Measurements from ENCODE around the gene ACSF3. TPM values are rescaled to one million over a fixed set of nuclear protein-coding genes. Genes with fewer than 3 reads are reported as not detected.

ACSF3 gene
- polyA plus RNA-seq, 1 donor from 2014 or later: 20.8 TPM

DNA sequence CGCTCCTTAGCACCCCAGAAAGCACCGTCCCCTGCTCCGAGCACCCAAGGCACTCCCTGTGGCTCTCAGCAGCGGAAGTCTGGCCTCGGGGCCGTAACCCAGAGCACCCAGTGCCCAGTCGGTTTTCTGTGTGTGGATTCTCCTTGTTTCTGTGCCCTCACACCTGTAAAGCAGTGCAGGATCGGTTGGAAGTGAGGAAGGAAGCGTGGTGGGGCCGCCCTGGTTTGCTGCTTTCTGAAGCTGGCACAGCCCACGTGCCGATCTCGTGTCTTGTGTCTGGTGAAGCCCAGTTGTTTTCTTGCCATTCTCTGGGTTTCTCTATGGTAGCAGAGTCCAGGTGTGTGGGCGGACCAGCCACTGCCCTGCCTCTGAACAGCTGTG lies 3.7 kb downstream of the ACSF3 start:
- peaks cover 13% of the 10 kb centered on the region for H3K79me2 ChIP-seq (replicated peaks; ENCODE audit: insufficient read depth, low read length)
- H3K36me3 ChIP-seq (ENCODE audit: insufficient read depth, low read length): no peaks in the 10 kb centered on the region
- no peak overlapping the region for H3K9ac ChIP-seq (ENCODE audit: low read length)
- no peaks in the 10 kb centered on the region for H4K20me1 ChIP-seq (ENCODE audit: insufficient read depth)
- no peaks in the 10 kb centered on the region for H3K9me2 ChIP-seq (ENCODE audit: insufficient read depth, low read length)
- H3K4me2 ChIP-seq (ENCODE audit: low read length): no peak overlapping the region
- H3K9me3 ChIP-seq (ENCODE audit: low read length): no peaks in the 10 kb centered on the region
- no peak overlapping the region for H3K27ac ChIP-seq (ENCODE audit: low read length)
- H2AFZ ChIP-seq (ENCODE audit: low read depth, low read length): no peak overlapping the region
- TF ChIP-seq POLR2AphosphoS5 (IDR thresholded peaks at IDR 0.05): no peak
- TF ChIP-seq, protein P1, sequence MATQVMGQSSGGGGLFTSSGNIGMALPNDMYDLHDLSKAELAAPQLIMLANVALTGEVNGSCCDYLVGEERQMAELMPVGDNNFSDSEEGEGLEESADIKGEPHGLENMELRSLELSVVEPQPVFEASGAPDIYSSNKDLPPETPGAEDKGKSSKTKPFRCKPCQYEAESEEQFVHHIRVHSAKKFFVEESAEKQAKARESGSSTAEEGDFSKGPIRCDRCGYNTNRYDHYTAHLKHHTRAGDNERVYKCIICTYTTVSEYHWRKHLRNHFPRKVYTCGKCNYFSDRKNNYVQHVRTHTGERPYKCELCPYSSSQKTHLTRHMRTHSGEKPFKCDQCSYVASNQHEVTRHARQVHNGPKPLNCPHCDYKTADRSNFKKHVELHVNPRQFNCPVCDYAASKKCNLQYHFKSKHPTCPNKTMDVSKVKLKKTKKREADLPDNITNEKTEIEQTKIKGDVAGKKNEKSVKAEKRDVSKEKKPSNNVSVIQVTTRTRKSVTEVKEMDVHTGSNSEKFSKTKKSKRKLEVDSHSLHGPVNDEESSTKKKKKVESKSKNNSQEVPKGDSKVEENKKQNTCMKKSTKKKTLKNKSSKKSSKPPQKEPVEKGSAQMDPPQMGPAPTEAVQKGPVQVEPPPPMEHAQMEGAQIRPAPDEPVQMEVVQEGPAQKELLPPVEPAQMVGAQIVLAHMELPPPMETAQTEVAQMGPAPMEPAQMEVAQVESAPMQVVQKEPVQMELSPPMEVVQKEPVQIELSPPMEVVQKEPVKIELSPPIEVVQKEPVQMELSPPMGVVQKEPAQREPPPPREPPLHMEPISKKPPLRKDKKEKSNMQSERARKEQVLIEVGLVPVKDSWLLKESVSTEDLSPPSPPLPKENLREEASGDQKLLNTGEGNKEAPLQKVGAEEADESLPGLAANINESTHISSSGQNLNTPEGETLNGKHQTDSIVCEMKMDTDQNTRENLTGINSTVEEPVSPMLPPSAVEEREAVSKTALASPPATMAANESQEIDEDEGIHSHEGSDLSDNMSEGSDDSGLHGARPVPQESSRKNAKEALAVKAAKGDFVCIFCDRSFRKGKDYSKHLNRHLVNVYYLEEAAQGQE (IDR thresholded peaks at IDR 0.05; ENCODE audit: borderline replicate concordance): no peak
- TF ChIP-seq TAF1 (IDR thresholded peaks at IDR 0.05; ENCODE audit: low read depth): no peak
- no peak for TF ChIP-seq MXI1 (conservative IDR thresholded peaks at IDR 0.05; ENCODE audit: poor library complexity, severe bottlenecking)
- TF ChIP-seq, protein P2, sequence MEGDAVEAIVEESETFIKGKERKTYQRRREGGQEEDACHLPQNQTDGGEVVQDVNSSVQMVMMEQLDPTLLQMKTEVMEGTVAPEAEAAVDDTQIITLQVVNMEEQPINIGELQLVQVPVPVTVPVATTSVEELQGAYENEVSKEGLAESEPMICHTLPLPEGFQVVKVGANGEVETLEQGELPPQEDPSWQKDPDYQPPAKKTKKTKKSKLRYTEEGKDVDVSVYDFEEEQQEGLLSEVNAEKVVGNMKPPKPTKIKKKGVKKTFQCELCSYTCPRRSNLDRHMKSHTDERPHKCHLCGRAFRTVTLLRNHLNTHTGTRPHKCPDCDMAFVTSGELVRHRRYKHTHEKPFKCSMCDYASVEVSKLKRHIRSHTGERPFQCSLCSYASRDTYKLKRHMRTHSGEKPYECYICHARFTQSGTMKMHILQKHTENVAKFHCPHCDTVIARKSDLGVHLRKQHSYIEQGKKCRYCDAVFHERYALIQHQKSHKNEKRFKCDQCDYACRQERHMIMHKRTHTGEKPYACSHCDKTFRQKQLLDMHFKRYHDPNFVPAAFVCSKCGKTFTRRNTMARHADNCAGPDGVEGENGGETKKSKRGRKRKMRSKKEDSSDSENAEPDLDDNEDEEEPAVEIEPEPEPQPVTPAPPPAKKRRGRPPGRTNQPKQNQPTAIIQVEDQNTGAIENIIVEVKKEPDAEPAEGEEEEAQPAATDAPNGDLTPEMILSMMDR (IDR thresholded peaks at IDR 0.05; ENCODE audit: poor library complexity, severe bottlenecking): no peak
- no peak for TF ChIP-seq SMC3 (conservative IDR thresholded peaks at IDR 0.05; ENCODE audit: poor library complexity)
- no peak for TF ChIP-seq RAD21 (conservative IDR thresholded peaks at IDR 0.05)
- TF ChIP-seq EZH2 (IDR thresholded peaks at IDR 0.05; ENCODE audit: borderline replicate concordance, insufficient read depth, low read length, poor library complexity, severe bottlenecking): no peak
- TF ChIP-seq EP300 (conservative IDR thresholded peaks at IDR 0.05; ENCODE audit: poor library complexity, severe bottlenecking): no peak
- no peak overlapping the region for H3K4me3 ChIP-seq (ENCODE audit: low read length)
- H3K27me3 ChIP-seq (ENCODE audit: insufficient read depth, low read depth, low read length): no peaks in the 10 kb centered on the region
- no peaks in the 10 kb centered on the region for H3F3A ChIP-seq (ENCODE audit: insufficient read depth, low read length, poor library complexity, severe bottlenecking)

DNA sequence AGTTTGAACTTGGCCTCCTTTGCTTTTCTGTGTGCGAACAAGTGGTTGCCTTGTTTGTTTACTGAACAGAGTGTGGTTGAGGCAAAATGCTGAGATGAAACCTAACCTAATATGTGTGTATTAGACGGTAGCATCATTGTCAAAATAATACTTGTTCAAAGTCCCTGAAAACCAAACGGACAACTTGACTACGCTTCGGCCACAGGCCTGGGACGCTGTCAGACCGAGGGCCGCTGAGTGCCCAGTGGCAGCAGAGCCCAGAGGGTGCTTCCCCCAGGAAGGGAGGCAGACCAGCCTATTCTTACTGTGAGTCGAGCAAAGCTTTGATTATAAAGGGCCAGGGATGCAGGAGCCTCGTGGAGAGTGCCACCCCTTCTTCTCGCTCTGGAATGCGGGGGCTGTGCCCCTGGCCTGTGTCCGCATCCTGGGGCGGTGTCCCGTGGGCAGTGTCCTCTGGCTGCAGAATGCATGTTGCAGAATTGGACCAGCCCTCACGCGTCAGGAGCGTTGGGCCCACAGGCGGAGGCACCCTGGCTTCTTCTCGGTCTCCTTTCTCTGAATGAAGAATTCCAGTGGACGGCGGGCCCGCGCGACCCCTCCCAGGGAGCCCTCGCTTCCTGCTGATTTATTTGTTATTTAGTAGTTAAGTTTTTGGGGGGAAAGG lies 5.2 kb downstream of the ACSF3 start:
- TF ChIP-seq POLR2AphosphoS5 (IDR thresholded peaks at IDR 0.05) (no peak), SMC3 (conservative IDR thresholded peaks at IDR 0.05; ENCODE audit: poor library complexity) (no peak)
- TF ChIP-seq, protein P1 (IDR thresholded peaks at IDR 0.05; ENCODE audit: borderline replicate concordance): no peak
- TF ChIP-seq, protein P2 (IDR thresholded peaks at IDR 0.05; ENCODE audit: poor library complexity, severe bottlenecking): no peak
- Histone ChIP-seq H3K4me3 (ENCODE audit: low read length) (no peak overlapping the region), H3F3A (ENCODE audit: insufficient read depth, low read length, poor library complexity, severe bottlenecking) (no peaks in the 10 kb centered on the region), H3K9ac (ENCODE audit: low read length) (no peak overlapping the region), H2AFZ (ENCODE audit: low read depth, low read length) (no peak overlapping the region), H3K27me3 (ENCODE audit: insufficient read depth, low read depth, low read length) (no peaks in the 10 kb centered on the region), H3K27ac (ENCODE audit: low read length) (no peak overlapping the region), H3K36me3 (ENCODE audit: insufficient read depth, low read length) (no peaks in the 10 kb centered on the region), H3K4me2 (ENCODE audit: low read length) (no peak overlapping the region), H3K9me2 (ENCODE audit: insufficient read depth, low read length) (no peaks in the 10 kb centered on the region), H4K20me1 (ENCODE audit: insufficient read depth) (no peaks in the 10 kb centered on the region), H3K9me3 (ENCODE audit: low read length) (no peaks in the 10 kb centered on the region), H3K79me2 (replicated peaks; ENCODE audit: insufficient read depth, low read length) (peaks cover 13% of the 10 kb centered on the region)

Data from neural cell (in vitro differentiated cells).